Measurements from ENCODE around the gene TMEM141.
A peak's percentile ranks its signal among the peaks of the same experiment; 100 is the strongest.

Gene TMEM141

DNA sequence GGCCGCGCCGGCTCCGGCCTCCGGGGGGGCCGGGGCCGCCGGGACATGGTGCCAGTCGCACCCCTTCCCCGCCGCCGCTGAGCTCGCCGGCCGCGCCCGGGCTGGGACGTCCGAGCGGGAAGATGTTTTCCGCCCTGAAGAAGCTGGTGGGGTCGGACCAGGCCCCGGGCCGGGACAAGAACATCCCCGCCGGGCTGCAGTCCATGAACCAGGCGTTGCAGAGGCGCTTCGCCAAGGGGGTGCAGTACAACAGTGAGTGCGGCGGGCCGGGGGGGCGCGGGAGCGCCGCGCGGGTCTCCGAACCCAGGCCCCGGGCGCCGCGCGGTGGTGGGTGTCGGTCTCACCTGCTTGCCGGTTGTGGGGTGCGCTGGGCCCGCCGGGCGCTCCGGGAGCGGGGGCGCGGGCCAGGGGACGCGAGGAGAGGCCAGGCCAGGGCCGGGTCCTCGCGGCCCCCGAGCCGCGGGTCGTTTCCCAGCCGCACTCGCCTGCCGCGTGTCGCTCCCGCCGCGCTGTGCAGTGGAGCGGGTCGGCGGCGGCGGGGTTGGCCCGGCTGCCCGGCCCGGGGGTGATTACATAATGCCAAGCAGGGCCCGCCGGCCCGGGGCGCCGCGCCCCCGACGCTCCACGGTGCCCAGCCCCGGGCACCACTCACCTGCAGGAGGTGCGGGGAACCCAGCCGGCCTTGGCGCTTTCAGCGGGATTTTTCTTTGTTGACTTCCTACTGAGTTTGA is 17.1 kb downstream of the TMEM141 start:
- DNase-seq (ENCODE audit: low read depth in 2 of 2) = peak in 1 of 2 donors; percentile 10
- TF ChIP-seq, protein P1, sequence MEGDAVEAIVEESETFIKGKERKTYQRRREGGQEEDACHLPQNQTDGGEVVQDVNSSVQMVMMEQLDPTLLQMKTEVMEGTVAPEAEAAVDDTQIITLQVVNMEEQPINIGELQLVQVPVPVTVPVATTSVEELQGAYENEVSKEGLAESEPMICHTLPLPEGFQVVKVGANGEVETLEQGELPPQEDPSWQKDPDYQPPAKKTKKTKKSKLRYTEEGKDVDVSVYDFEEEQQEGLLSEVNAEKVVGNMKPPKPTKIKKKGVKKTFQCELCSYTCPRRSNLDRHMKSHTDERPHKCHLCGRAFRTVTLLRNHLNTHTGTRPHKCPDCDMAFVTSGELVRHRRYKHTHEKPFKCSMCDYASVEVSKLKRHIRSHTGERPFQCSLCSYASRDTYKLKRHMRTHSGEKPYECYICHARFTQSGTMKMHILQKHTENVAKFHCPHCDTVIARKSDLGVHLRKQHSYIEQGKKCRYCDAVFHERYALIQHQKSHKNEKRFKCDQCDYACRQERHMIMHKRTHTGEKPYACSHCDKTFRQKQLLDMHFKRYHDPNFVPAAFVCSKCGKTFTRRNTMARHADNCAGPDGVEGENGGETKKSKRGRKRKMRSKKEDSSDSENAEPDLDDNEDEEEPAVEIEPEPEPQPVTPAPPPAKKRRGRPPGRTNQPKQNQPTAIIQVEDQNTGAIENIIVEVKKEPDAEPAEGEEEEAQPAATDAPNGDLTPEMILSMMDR (IDR thresholded peaks at IDR 0.05; ENCODE audit: low read depth, low read length) = no peak

DNA sequence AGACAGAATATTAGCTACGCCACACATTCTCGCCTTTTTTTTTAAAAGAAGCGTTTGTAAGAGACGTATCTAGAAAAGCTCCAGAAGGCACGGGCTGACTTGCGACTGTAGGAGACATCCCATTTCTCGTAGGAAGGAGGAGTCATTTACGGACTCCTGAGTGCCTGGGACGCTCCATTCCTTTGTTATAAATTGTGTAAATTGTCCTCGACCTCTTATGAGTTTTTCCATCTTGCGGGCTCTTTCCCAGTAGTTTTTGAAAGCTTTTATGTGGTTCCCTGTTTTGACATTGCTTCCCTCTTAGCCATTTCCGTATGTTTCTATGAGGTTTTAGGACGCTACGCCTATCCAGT is 17.6 kb downstream of the TMEM141 start:
- DNase-seq (ENCODE audit: low read depth in 2 of 2) = peak; percentile 56
- peak overlapping the region; percentile 85 to 91 for H3K4me3 ChIP-seq (replicated peaks in 1 of 2; ENCODE audit: low read depth in 2 of 2, low read length in 2 of 2)
- TF ChIP-seq, protein P1 (IDR thresholded peaks at IDR 0.05; ENCODE audit: low read depth, low read length) = no peak

More for the DNA sequence above, 17.1 kb downstream of the TMEM141 start:
- peak overlapping the region; percentile 85 to 91 for H3K4me3 ChIP-seq (replicated peaks in 1 of 2; ENCODE audit: low read depth in 2 of 2, low read length in 2 of 2)

GRCh38 chr9:136814725-136815421 is 23.7 kb downstream of the TMEM141 start:
- DNase-seq (ENCODE audit: low read depth in 2 of 2) = no peak
- TF ChIP-seq, protein P1 (IDR thresholded peaks at IDR 0.05; ENCODE audit: low read depth, low read length) = no peak
- no peak overlapping the region for H3K4me3 ChIP-seq (replicated peaks in 1 of 2; ENCODE audit: low read depth in 2 of 2, low read length in 2 of 2)

DNA sequence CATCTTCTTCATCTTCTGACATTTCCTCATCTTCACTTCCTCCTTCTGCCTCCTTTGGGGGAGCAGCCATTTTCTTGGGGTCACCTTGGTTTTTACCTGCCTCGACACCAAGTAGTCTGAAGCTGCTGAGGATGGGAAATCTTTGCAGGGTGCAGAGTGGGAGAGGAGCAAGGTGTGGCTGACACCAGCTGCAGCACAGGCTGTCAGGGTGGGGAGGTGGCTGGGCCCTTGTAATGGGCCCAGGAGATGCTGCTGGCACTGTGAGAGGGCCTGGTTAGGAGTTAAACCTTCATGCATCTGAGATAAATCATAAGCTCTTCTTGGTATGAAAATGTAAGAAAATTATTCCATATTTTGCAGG is 24.3 kb downstream of the TMEM141 start:
- TF ChIP-seq, protein P1 (IDR thresholded peaks at IDR 0.05; ENCODE audit: low read depth, low read length) = no peak
- DNase-seq (ENCODE audit: low read depth in 2 of 2) = no peak
- no peak overlapping the region for H3K4me3 ChIP-seq (replicated peaks in 1 of 2; ENCODE audit: low read depth in 2 of 2, low read length in 2 of 2)

- H3K4me3 ChIP-seq (replicated peaks in 1 of 2; ENCODE audit: low read depth in 2 of 2, low read length in 2 of 2) = peak overlapping the region; percentile 8 to 26
- TF ChIP-seq, protein P1 (IDR thresholded peaks at IDR 0.05; ENCODE audit: low read depth, low read length) = no peak
- DNase-seq (ENCODE audit: low read depth in 2 of 2) = peak; percentile 31 to 48
These were observed 30.1 kb downstream of the TMEM141 start for GRCh38 chr9:136820971-136821825.

- DNase-seq (ENCODE audit: low read depth in 2 of 2) = no peak
- TF ChIP-seq, protein P1 (IDR thresholded peaks at IDR 0.05; ENCODE audit: low read depth, low read length) = no peak
- H3K4me3 ChIP-seq (replicated peaks in 1 of 2; ENCODE audit: low read depth in 2 of 2, low read length in 2 of 2) = no peak overlapping the region
These were observed 30.8 kb downstream of the TMEM141 start for GRCh38 chr9:136821826-136822544.

Data from cardiac fibroblast (primary cell).